ENCODE data around the gene CHPT1. TPM values are rescaled to one million over a fixed set of nuclear protein-coding genes. Genes with fewer than 3 reads are reported as not detected.

CHPT1 gene
- total RNA-seq, 1 donor from 2014 or later, result 12.7 TPM

DNA sequence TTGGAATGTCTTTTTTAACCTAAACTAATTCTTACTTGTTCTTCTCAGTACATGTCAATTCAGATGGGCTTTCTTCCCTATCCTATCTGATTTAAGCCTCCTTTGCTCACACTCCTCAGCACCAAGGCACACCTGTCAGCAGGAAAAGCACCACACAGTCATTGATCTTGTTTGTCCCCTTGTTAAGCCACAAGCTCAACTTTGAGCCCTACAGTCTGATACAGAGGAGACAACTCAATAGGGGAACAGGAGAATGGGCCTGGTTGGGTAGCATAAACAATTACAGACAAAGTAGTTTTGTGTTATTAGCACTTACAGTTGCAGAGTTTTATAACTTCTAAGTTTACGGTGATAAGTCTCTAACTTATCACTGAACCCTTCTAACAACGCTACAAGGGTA, 71.3 kb downstream of the CHPT1 start:
- H3K36me3 Mint-ChIP-seq, result no peaks in the 10 kb centered on the region
- no peak overlapping the region for H3K27ac Mint-ChIP-seq
- H3K9me3 ChIP-seq (ENCODE audit: low read depth), result no peaks in the 10 kb centered on the region
- H3K36me3 ChIP-seq, result no peaks in the 10 kb centered on the region
- H3K4me3 Mint-ChIP-seq, result no peak overlapping the region
- no peak overlapping the region for H3K9ac ChIP-seq
- no peaks in the 10 kb centered on the region for H3F3A ChIP-seq (ENCODE audit: low read depth)
- no peaks in the 10 kb centered on the region for H4K20me1 ChIP-seq (ENCODE audit: low read depth)
- no peak for DNase-seq (ENCODE audit: low spot score)
- no peaks in the 10 kb centered on the region for H3K27me3 ChIP-seq
- H3K4me3 ChIP-seq, result no peak overlapping the region
- no peak overlapping the region for H2AFZ ChIP-seq (replicated peaks)
- no peaks in the 10 kb centered on the region for H3K79me2 ChIP-seq (ENCODE audit: low read depth)
- no peaks in the 10 kb centered on the region for H3K9me3 Mint-ChIP-seq
- H3K4me2 ChIP-seq, result no peak overlapping the region
- H3K27me3 Mint-ChIP-seq (ENCODE audit: insufficient read depth, low read depth), result no peaks in the 10 kb centered on the region
- H3K4me1 ChIP-seq, result no peaks in the 10 kb centered on the region
- H3K27ac ChIP-seq, result no peak overlapping the region
- H3K4me1 Mint-ChIP-seq, result no peaks in the 10 kb centered on the region
- TF ChIP-seq EZH2phosphoT487 (IDR thresholded peaks at IDR 0.05) (no peak), EZH2 (IDR thresholded peaks at IDR 0.05) (no peak), CTCF (IDR thresholded peaks at IDR 0.05) (no peak)

DNA sequence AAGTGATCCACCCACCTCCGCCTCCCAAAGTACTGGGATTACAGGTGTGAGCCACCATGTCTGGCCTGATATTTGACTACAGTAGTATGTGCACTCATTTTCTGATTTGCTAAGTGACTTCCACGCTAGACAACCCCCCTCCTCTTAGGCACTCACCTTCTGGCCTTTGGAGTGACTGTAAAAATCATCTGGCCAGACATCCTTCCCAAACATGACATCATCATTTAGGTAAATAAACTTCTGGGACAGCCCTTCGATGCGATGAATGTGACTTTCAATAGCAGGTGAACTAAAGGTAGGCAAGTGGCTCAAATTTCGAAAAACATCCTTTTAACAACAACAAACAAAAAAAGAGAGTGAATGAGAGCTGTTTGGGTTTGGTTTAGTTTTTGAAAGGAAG, 72.4 kb downstream of the CHPT1 start:
- no peak overlapping the region for H3K27ac Mint-ChIP-seq
- Histone ChIP-seq H3K4me3 (no peak overlapping the region), H3F3A (ENCODE audit: low read depth) (no peaks in the 10 kb centered on the region), H3K4me2 (no peak overlapping the region), H4K20me1 (ENCODE audit: low read depth) (no peaks in the 10 kb centered on the region), H3K36me3 (no peaks in the 10 kb centered on the region), H3K9ac (no peak overlapping the region), H3K4me1 (no peaks in the 10 kb centered on the region), H2AFZ (replicated peaks) (no peak overlapping the region), H3K27me3 (no peaks in the 10 kb centered on the region), H3K79me2 (ENCODE audit: low read depth) (no peaks in the 10 kb centered on the region), H3K9me3 (ENCODE audit: low read depth) (no peaks in the 10 kb centered on the region), H3K27ac (no peak overlapping the region)
- H3K27me3 Mint-ChIP-seq (ENCODE audit: insufficient read depth, low read depth), result no peaks in the 10 kb centered on the region
- H3K4me3 Mint-ChIP-seq, result no peak overlapping the region
- no peak for DNase-seq (ENCODE audit: low spot score)
- H3K4me1 Mint-ChIP-seq, result no peaks in the 10 kb centered on the region
- H3K36me3 Mint-ChIP-seq, result no peaks in the 10 kb centered on the region
- H3K9me3 Mint-ChIP-seq, result no peaks in the 10 kb centered on the region
- TF ChIP-seq EZH2phosphoT487 (IDR thresholded peaks at IDR 0.05) (no peak), EZH2 (IDR thresholded peaks at IDR 0.05) (no peak), CTCF (IDR thresholded peaks at IDR 0.05) (no peak)

GRCh38 chr12:101772012-101772775, 74.8 kb downstream of the CHPT1 start:
- no peak overlapping the region for H3K4me3 Mint-ChIP-seq
- Histone ChIP-seq H3F3A (ENCODE audit: low read depth) (no peaks in the 10 kb centered on the region), H3K27me3 (no peaks in the 10 kb centered on the region), H3K4me2 (no peak overlapping the region), H3K36me3 (no peaks in the 10 kb centered on the region), H3K27ac (no peak overlapping the region), H4K20me1 (ENCODE audit: low read depth) (no peaks in the 10 kb centered on the region), H3K79me2 (ENCODE audit: low read depth) (no peaks in the 10 kb centered on the region), H3K4me1 (no peaks in the 10 kb centered on the region), H3K9me3 (ENCODE audit: low read depth) (no peaks in the 10 kb centered on the region), H3K9ac (no peak overlapping the region), H3K4me3 (no peak overlapping the region), H2AFZ (replicated peaks) (no peak overlapping the region)
- no peaks in the 10 kb centered on the region for H3K9me3 Mint-ChIP-seq
- H3K27ac Mint-ChIP-seq, result no peak overlapping the region
- no peaks in the 10 kb centered on the region for H3K4me1 Mint-ChIP-seq
- H3K36me3 Mint-ChIP-seq, result no peaks in the 10 kb centered on the region
- no peaks in the 10 kb centered on the region for H3K27me3 Mint-ChIP-seq (ENCODE audit: insufficient read depth, low read depth)
- no peak for DNase-seq (ENCODE audit: low spot score)
- no peak for TF ChIP-seq CTCF (IDR thresholded peaks at IDR 0.05)
- TF ChIP-seq EZH2 (IDR thresholded peaks at IDR 0.05), result no peak
- no peak for TF ChIP-seq EZH2phosphoT487 (IDR thresholded peaks at IDR 0.05)
